GM12801 (cell line): ENCODE results near the gene TNFRSF18.

Experiments used
- CTCF ChIP-seq: IDR thresholded peaks from one replicate; pipeline ENCODE4 v1.5.1; 2011; ENCODE audit warnings: control low read depth; ENCODE audit not compliant: insufficient read length; ENCODE audit errors: extremely low read depth

Gene TNFRSF18

GRCh38 chr1:1210726-1211540 is 4.5 kb upstream of the TNFRSF18 start:
- TF ChIP-seq CTCF = no peak

GRCh38 chr1:1208713-1209433 is 2.5 kb upstream of the TNFRSF18 start:
- no peak for TF ChIP-seq CTCF

DNA sequence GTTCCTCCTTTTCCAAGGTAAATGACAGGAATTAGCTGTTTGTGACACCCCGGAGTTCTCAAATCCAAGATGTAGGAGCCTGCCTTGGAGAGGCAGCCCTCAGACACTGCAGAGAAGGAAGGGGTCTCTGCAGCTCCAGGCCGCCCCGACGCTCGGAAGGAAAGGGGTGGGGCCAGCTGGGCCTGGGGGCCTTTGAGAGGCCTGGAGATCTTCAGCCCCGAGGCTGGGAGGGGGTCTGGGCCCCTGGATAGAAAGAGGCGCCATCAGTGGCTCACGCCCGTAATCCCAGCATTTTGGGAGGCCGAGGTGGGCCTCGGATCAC is 1.1 kb upstream of the TNFRSF18 start:
- no peak for TF ChIP-seq CTCF

DNA sequence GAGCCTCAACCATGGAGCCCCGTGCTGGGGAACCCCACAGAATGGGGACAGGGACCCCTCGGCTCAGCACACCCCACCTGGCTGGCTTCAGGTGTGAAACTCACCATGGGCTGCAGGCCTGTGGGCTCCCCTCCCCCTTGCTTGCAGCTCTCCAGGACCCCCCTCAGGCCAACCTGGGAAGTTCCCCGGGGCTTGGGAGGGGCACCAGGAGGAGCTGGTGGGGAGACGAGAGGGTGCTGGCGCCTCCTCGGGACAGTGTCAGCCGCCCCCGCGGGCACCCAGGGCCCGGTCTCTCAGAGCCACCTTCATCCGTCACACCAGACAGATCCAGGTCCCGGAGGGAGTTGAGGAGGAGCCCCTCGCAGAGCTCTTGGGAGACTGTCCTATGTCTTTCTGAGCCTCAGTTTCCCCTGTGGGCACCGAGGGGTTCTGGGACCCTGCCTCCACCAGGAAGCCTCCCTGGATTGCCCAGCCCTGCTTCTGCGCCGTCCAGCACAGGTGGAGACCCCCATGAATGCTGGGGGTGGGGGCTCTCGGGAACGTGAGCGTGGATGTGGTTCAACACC is 657 bp upstream of the TNFRSF18 start:
- no peak for TF ChIP-seq CTCF

GRCh38 chr1:1205769-1206375 is 520 bp downstream of the TNFRSF18 start:
- no peak for TF ChIP-seq CTCF

DNA sequence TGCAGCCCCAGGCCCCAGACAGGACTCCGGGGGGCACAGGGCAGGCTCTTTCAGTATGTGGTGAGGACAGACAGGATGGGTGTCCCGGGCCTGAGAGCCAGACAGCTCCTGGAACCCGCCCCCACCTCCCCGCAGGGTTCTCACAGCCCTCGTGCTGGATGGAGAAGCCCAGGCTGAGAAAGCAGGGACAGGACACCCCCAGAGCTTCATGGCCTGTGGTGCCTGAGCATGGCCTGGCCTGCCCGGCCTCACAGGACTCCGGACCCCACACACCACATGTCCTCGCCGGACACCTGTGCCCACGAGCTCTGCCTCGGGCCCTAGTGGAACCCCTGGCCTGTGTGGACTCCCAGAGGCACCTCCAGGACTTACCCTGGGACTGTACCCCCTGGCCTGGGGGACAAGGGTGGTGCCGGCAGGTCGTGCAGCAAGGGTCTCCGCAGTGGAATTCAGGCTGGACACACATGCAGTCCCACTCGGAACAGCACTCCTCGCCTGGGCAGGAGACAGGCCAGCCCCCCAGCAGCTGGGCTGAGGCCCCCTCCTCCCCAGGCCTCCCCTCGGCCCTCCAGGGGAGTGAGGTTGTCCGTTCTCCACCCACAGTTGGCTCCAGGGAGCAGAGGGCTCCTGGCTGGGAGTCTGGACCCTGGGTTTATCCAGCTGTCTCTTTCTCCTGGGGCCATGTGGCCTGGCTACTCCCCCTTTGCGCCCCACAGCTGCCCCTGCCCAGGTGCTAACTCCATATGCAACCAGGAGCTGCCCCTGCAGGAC is 1.2 kb downstream of the TNFRSF18 start:
- TF ChIP-seq CTCF = no peak
